HG02852 (cell line): ENCODE measurements around the gene CCDC32.
"Not testable (repeated sequence)": the region's sequence is repeated elsewhere in the genome, so short reads cannot be mapped to it uniquely, and the experiment has no call there.

Experiments used
- ATAC-seq: cut with Tn5 transposase; IDR thresholded peaks from one replicate; pipeline ENCODE4 v1.9.1; 2021; ENCODE audit warnings: mild to moderate bottlenecking, moderate library complexity; ENCODE audit not compliant: unreplicated experiment

Gene CCDC32

GRCh38 chr15:40564591-40565332 lies at the start of gene CCDC32:
CCDC32 (minus strand) TSS chr15:40565042; CDS start chr15:40563015, 2,027 bp downstream.
- ATAC-seq: peak; percentile 97

- no peak for ATAC-seq
Measured at GRCh38 chr15:40613080-40613479, 48.2 kb upstream of the CCDC32 start.

- no peak for ATAC-seq
Measured at GRCh38 chr15:40603935-40604334, 39.1 kb upstream of the CCDC32 start.

GRCh38 chr15:40600956-40601355 lies 36.1 kb upstream of the CCDC32 start:
- no peak for ATAC-seq

- no peak for ATAC-seq
Measured at GRCh38 chr15:40598672-40599071, 33.8 kb upstream of the CCDC32 start.

- ATAC-seq: no peak
Measured at GRCh38 chr15:40598126-40598525, 33.3 kb upstream of the CCDC32 start.

- ATAC-seq: no peak
Measured at GRCh38 chr15:40597024-40597423, 32.2 kb upstream of the CCDC32 start.

- ATAC-seq: no peak
Measured at GRCh38 chr15:40595773-40596172, 30.9 kb upstream of the CCDC32 start.

- no peak for ATAC-seq
Measured at GRCh38 chr15:40595219-40595618, 30.4 kb upstream of the CCDC32 start.

GRCh38 chr15:40594429-40594836 lies 29.6 kb upstream of the CCDC32 start:
- peak; percentile 35 for ATAC-seq

GRCh38 chr15:40593588-40594428 lies 29.0 kb upstream of the CCDC32 start, which contains the start of gene KNL1:
KNL1 (plus strand) TSS chr15:40594249; CDS start chr15:40602932, 8,683 bp downstream.
- ATAC-seq: peak; percentile 66

GRCh38 chr15:40593165-40593564 lies 28.3 kb upstream of the CCDC32 start:
- no peak for ATAC-seq

- no peak for ATAC-seq
Measured at GRCh38 chr15:40591389-40591788, 26.5 kb upstream of the CCDC32 start.

GRCh38 chr15:40590667-40591050 lies 25.8 kb upstream of the CCDC32 start:
- ATAC-seq: no peak

- ATAC-seq: no peak
Measured at GRCh38 chr15:40584191-40584590, 19.3 kb upstream of the CCDC32 start.

GRCh38 chr15:40582726-40583246 lies 17.9 kb upstream of the CCDC32 start:
- no peak for ATAC-seq

GRCh38 chr15:40581796-40582195 lies 17.0 kb upstream of the CCDC32 start:
- ATAC-seq: not testable (repeated sequence)

- ATAC-seq: no peak
Measured at GRCh38 chr15:40578892-40579291, 14.1 kb upstream of the CCDC32 start.

- ATAC-seq: not testable (repeated sequence)
Measured at GRCh38 chr15:40576914-40577313, 12.1 kb upstream of the CCDC32 start.

GRCh38 chr15:40575113-40575512 lies 10.3 kb upstream of the CCDC32 start:
- ATAC-seq: no peak

- peak; percentile 43 for ATAC-seq
Measured at GRCh38 chr15:40569129-40569953, 4.5 kb upstream of the CCDC32 start, which contains the start of gene RPUSD2. RPUSD2 (plus strand) TSS chr15:40569299; CDS start chr15:40569338, 39 bp downstream.
